Measurements from ENCODE around the gene RASD1.

- TF ChIP-seq JUND (IDR thresholded peaks at IDR 0.05) (no peak), REST (IDR thresholded peaks at IDR 0.05; ENCODE audit: low read depth, low read length) (no peak), MAX (IDR thresholded peaks at IDR 0.05; ENCODE audit: low read depth) (no peak), CTCF (IDR thresholded peaks at IDR 0.05) (no peak), FOXM1 (IDR thresholded peaks at IDR 0.05; ENCODE audit: low read depth) (no peak), USF2 (IDR thresholded peaks at IDR 0.05; ENCODE audit: borderline replicate concordance, low read depth, low read length) (no peak), POLR2AphosphoS5 (IDR thresholded peaks at IDR 0.05; ENCODE audit: low read depth, low read length) (no peak), YY1 (IDR thresholded peaks at IDR 0.05; ENCODE audit: low read depth) (no peak), GABPA (IDR thresholded peaks at IDR 0.05; ENCODE audit: low read depth) (no peak), RXRA (IDR thresholded peaks at IDR 0.05; ENCODE audit: borderline replicate concordance, low read depth) (no peak), TAF1 (IDR thresholded peaks at IDR 0.05; ENCODE audit: borderline replicate concordance, low read depth, low read length) (no peak), RFX5 (IDR thresholded peaks at IDR 0.05; ENCODE audit: low read length) (no peak), SIN3A (IDR thresholded peaks at IDR 0.05; ENCODE audit: borderline replicate concordance, low read depth, low read length) (no peak), NRF1 (IDR thresholded peaks at IDR 0.05; ENCODE audit: low read depth, low read length) (no peak)
These were observed 1.7 kb downstream of the RASD1 start for GRCh38 chr17:17494499-17494869.

All from SK-N-SH (cell line).